Skeletal muscle tissue (tissue), 4 donors: Measurements from ENCODE around the gene PTPRR. TPM values are rescaled to one million over a fixed set of nuclear protein-coding genes. Genes with fewer than 3 reads are reported as not detected.

Experiments
- H3K27ac ChIP-seq: one replicate; pipeline ENCODE4 v1.7.0; 2013; ENCODE audit warnings: mild to moderate bottlenecking, low read depth, low read length, inconsistent platforms
- H3K27me3 ChIP-seq, 3 donors: one replicate each; pipeline ENCODE4 v1.7.0; 2013; ENCODE audit warnings: low read length in 3 of 3; ENCODE audit not compliant: control insufficient read depth in 3 of 3, insufficient read depth in 3 of 3
- H3K36me3 ChIP-seq, 3 donors: one replicate each; pipeline ENCODE4 v1.7.0; 2013; ENCODE audit warnings: low read length in 3 of 3; ENCODE audit not compliant: control insufficient read depth in 3 of 3, insufficient read depth in 3 of 3
- H3K4me1 ChIP-seq, 3 donors: one replicate each; pipeline ENCODE4 v1.7.0; 2013; ENCODE audit warnings: low read length in 3 of 3, mild to moderate bottlenecking in 3 of 3; ENCODE audit not compliant: control insufficient read depth in 3 of 3, insufficient read depth in 3 of 3
- H3K4me3 ChIP-seq, 3 donors: one replicate each; pipeline ENCODE4 v1.7.0; 2013; ENCODE audit warnings: low read length in 3 of 3
- H3K9ac ChIP-seq, 3 donors: one replicate each; pipeline ENCODE4 v1.7.0; 2013; ENCODE audit warnings: low read length in 3 of 3, mild to moderate bottlenecking in 3 of 3, moderate library complexity in 2 of 3, low read depth in 1 of 3
- H3K9me3 ChIP-seq, 3 donors: one replicate each; pipeline ENCODE4 v1.7.0; 2013; ENCODE audit warnings: low read length in 3 of 3; ENCODE audit not compliant: control insufficient read depth in 3 of 3
- total RNA-seq: library from RNA; depleted of rRNA; stranded (reverse); fragments of >200 nt; gene quantifications from one replicate; pipeline ENCODE4 v1.2.3, GENCODE V29; 2014
- donor health status: Osteomylitis.

The PTPRR gene
- total RNA-seq, 1 donor from 2014 or later: 1.0 TPM

DNA sequence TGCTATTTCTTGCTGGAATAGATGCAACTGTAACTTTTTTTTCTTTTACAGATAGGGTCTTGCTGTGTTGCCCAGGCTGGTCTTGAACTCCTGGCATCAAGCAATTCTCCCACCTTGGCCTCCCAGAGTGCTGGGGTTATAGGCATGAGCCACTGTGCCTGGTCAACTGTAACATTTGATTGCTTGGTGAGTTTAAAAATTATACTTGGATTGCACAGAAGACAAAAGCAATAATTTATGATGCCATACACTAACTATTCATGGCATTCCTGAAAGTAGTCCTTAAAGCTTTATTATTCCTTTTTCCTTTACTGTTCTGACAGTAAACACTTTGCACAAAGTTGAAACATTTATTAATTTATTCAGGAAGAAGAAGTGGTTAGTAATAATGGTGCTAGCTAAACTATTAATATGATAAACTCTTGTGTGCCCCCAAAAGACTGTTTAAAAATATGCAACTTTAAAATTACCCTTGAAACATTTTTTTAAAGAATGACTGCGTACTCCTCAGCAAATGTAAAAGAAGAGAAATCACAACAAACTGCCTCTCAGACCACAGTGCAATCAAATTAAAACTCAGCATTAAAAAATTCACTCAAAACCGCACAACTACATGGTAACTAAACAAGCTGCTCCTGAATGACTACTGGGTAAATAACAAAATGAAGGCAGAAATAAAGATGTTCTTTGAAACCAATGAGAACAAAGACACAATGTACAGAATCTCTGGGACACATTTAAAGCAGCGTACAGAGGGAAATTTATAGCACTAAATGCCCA lies 291.6 kb downstream of the PTPRR start:
- H3K4me1 ChIP-seq: no peaks in the 10 kb centered on the region
- H3K27ac ChIP-seq: no peak overlapping the region
- H3K27me3 ChIP-seq: no peaks in the 10 kb centered on the region
- no peak overlapping the region for H3K4me3 ChIP-seq
- no peaks in the 10 kb centered on the region for H3K9me3 ChIP-seq
- no peak overlapping the region for H3K9ac ChIP-seq
- no peaks in the 10 kb centered on the region for H3K36me3 ChIP-seq

DNA sequence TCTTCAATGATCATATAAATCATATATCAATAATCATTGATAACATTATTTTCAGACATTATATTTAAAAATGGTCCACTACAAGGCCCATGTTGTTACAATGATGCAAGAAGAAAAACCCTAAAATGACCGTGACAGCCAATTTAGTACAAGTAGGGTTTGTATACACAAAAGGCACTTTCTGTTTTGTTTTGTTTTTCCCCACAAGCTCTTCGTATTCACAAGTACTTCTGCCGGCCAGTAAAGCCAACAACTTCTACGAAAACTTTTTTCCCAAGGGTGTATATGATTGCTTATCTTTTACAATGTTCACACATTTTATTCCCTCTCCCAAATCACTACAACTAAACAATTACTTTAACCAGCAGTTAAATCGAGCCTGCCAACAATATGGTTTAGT lies 292.9 kb downstream of the PTPRR start:
- Histone ChIP-seq H3K36me3 (no peaks in the 10 kb centered on the region), H3K27me3 (no peaks in the 10 kb centered on the region), H3K4me3 (no peak overlapping the region), H3K4me1 (no peaks in the 10 kb centered on the region), H3K27ac (no peak overlapping the region), H3K9me3 (no peaks in the 10 kb centered on the region), H3K9ac (no peak overlapping the region)

DNA sequence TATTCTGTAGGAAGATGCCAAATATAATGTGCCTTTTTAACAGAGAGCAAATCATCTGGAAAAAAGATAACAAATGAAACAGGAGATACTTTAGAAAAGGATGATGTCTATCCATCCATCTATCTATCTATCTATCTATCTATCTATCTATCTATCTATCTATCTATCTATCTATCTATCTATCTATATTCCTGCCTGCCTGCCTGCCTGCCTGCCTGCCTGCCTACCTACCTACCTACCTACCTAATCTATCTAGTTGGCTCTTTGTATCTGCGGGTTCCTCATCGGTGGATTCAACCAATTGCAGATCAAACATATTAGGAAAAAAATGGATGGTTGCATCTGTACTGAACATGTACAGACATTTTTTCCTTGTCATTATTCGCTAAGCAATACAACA lies 294.4 kb downstream of the PTPRR start:
- no peaks in the 10 kb centered on the region for H3K9me3 ChIP-seq
- H3K9ac ChIP-seq: no peak overlapping the region
- H3K4me1 ChIP-seq: no peaks in the 10 kb centered on the region
- H3K27me3 ChIP-seq: no peaks in the 10 kb centered on the region
- no peak overlapping the region for H3K4me3 ChIP-seq
- H3K27ac ChIP-seq: no peak overlapping the region
- no peaks in the 10 kb centered on the region for H3K36me3 ChIP-seq

DNA sequence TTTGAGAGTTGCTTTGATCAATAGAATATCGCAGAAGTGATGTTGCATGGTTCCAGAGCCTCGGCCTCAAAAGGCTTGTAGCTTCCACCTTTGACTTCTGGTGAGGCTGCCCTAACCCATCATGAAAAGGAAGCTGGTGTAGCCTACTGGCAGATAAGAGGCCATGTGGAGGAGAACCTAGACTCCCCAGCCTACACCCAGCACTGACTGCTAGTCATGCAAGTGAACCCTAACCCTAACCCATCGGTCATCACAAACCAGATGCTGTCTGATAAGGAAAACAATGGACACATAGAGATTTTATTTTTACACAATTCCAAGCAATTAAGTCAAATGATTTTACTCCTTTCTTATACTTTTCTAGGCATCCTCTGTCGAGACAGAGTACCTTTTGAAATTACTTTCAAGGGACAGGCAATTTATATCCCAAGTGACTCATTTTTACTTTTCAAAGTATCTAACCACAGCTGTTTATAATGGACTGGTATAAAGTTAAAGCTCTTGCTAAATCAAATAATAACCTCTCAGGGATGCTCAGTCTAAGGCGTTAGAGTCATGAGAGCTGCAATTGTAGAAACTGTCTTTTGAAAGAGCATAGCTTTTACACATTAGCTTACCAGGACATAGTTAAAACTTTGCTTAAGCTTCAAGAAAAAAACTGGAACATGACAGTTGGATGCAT lies 300.9 kb downstream of the PTPRR start:
- Histone ChIP-seq H3K4me1 (no peaks in the 10 kb centered on the region), H3K9me3 (no peaks in the 10 kb centered on the region), H3K27me3 (no peaks in the 10 kb centered on the region), H3K4me3 (no peak overlapping the region), H3K9ac (no peak overlapping the region), H3K27ac (no peak overlapping the region), H3K36me3 (no peaks in the 10 kb centered on the region)

DNA sequence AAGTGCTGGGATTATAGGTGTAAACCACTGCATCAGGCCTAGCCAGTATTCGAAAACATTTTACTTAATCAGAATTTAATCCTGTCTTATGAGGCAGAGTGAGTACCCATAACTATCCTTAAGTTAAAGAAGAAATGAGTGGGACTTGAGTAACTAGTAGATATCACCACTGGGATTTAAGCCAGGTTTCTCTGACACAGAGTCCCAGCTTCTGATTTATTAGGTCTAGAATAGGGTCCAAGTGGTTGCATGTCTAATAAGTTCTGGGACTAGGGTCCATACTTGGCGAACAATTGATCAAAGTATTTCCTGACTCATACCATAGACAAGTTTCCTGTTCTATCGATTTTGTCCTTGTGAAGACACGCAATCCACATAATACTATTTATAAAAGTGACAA lies 302.2 kb downstream of the PTPRR start:
- no peak overlapping the region for H3K4me3 ChIP-seq
- no peaks in the 10 kb centered on the region for H3K4me1 ChIP-seq
- no peaks in the 10 kb centered on the region for H3K9me3 ChIP-seq
- H3K27me3 ChIP-seq: no peaks in the 10 kb centered on the region
- H3K9ac ChIP-seq: no peak overlapping the region
- no peaks in the 10 kb centered on the region for H3K36me3 ChIP-seq
- no peak overlapping the region for H3K27ac ChIP-seq

DNA sequence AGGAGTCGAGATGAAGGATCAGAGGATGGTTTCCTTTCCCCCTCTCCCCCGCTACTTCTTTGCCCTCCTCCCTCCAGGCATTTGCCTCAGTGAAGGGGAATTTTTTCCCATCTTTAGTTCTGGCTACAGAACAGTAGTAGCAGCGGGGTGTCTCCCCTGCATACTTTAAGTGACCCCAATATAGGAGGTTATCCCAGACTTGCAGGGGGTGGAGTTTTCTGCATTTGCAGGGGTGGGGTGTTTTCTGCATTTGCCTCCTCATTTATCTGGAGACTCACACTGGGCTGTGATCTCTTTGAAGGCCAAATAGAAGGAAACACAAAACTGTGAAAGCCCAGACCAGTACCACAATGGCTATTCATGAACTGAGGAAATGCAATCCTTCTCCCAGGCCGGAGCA lies 303.1 kb downstream of the PTPRR start:
- Histone ChIP-seq H3K4me1 (peaks cover 0 to 2% (median 0%) of the 10 kb centered on the region in 3 donors), H3K36me3 (no peaks in the 10 kb centered on the region)

DNA sequence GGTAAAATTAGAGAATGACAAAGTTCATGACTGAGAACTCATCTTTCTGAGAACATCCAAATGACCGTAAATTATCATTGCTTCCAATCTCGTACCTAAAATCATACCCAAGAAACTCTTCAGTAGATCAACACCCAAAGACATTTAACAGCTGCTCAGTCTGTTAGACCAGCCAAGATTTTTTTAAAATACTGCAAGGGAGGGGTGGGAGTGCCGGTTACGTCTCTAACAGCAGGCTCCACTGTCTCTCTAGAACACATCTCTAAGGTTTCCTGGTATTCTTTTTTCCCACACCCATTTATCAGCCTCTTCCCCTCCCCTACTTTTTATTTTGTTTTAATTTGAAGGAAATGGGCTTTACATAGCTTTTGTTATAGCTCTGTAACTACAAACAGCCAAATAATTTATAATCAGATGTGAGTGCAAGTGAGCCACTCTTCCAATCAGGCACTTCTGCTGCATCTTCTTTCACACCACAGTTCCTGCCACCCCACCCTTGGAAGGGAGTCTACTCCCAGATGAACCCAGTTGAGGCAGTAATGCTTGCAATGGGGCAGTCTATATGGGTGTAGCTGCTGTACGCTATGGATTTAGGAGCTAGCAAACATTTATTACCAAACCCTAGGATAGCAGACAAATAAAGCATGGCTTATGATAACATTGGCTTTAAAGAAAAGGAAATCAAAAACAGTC lies 305.2 kb downstream of the PTPRR start:
- Histone ChIP-seq H3K27me3 (no peaks in the 10 kb centered on the region), H3K9me3 (no peaks in the 10 kb centered on the region), H3K27ac (no peak overlapping the region), H3K4me3 (no peak overlapping the region), H3K36me3 (no peaks in the 10 kb centered on the region), H3K9ac (no peak overlapping the region), H3K4me1 (peaks cover 0 to 2% (median 0%) of the 10 kb centered on the region in 3 donors)

More for the DNA sequence above, 303.1 kb downstream of the PTPRR start:
- Histone ChIP-seq H3K9me3 (no peaks in the 10 kb centered on the region), H3K27ac (no peak overlapping the region), H3K4me3 (no peak overlapping the region), H3K27me3 (no peaks in the 10 kb centered on the region), H3K9ac (no peak overlapping the region)

DNA sequence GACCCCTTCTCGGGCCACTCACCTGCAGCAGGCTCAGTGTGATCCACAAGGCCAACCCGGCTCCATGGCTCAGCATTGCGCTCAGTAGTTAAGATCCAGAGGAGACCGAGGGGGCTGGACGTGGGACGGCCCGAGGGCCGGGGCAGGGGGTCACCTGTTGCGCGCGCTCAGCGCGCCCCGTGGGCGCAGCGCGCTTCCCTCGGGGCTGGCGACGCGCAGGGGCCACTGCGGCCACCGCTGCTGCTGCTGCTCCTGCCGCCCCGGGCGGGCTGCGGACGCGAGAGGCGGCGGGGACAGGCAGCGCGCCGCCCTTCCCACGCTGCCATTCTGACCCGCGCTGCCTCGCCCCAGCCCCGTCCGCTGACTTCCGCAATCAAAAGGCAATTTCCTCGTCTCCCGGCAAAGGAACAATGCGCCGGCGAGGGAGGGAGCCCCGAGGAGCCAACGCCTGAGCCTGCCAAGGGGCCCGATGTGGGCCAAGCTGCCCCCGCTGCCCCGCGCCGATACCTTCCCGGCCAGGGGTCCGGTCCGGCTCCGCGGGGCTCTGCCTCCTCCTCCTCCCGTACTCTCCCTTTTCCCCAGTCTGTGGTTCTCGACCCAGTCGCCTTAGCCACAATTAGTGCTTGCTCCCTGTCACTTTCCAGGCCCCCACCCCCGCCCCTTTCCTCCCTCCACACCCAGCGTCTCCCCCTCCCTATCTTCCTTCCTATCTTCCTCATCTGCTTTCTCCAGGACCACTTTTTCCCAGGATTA lies 310.6 kb downstream of the PTPRR start:
- Histone ChIP-seq H3K27ac (peak overlapping the region; percentile 46), H3K9me3 (no peaks in the 10 kb centered on the region), H3K4me1 (peaks cover 2 to 5% (median 4%) of the 10 kb centered on the region in 3 donors), H3K36me3 (no peaks in the 10 kb centered on the region), H3K27me3 (peaks cover 5 to 12% (median 6%) of the 10 kb centered on the region in 3 donors), H3K9ac (peak overlapping the region in 2 of 3 donors; percentile 62 to 78), H3K4me3 (peak overlapping the region; percentile 55 to 70 (median 67))

DNA sequence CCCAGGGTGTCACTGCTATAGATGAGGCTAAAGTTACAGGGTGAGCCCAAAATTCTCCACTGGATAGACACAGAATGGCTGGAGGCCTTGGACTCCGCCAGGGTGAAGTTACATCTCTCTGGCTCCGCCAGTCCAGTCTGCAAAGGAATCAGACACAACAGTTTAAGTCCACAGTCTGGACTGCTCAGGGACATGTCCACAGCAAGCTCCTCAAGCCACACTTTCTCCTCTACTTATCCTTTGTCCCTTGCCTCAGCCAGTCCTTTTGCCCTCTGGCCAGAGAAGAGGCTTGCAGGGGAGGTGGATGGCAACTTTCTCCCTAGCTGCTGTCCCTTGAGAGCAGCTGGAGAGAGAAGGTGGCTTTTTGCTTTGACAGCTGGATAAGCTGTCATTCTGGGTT lies 311.3 kb downstream of the PTPRR start:
- Histone ChIP-seq H3K27me3 (peaks cover 5 to 12% (median 6%) of the 10 kb centered on the region in 3 donors), H3K9me3 (no peaks in the 10 kb centered on the region), H3K9ac (peak overlapping the region; percentile 8 to 78 (median 62)), H3K27ac (peak overlapping the region; percentile 46), H3K4me1 (peaks cover 2 to 5% (median 4%) of the 10 kb centered on the region in 3 donors), H3K4me3 (peak overlapping the region; percentile 55 to 70 (median 67)), H3K36me3 (no peaks in the 10 kb centered on the region)
